ENCODE results near the gene ZNF184. TPM values are rescaled to one million over a fixed set of nuclear protein-coding genes. Genes with fewer than 3 reads are reported as not detected.
A peak's percentile ranks its signal among the peaks of the same experiment; 100 is the strongest.

ZNF184 gene
- total RNA-seq, 2 donors from 2014 or later, result 3.3 to 3.9 TPM

- peaks cover 0 to 13% of the 10 kb centered on the region in 2 donors for H3K4me1 ChIP-seq
- TF ChIP-seq CTCF (IDR thresholded peaks at IDR 0.05), result no peak
- no peak for DNase-seq (ENCODE audit: low spot score)
- H3K27me3 ChIP-seq, result no peaks in the 10 kb centered on the region
- no peaks in the 10 kb centered on the region for H3K9me3 ChIP-seq
- no peak overlapping the region for H3K27ac ChIP-seq
- H3K36me3 ChIP-seq, result no peaks in the 10 kb centered on the region
- no peak overlapping the region for H3K4me3 ChIP-seq
Measured at GRCh38 chr6:27492631-27493190, 19.8 kb upstream of the ZNF184 start.

GRCh38 chr6:27479319-27480182, 6.6 kb upstream of the ZNF184 start:
- H3K4me3 ChIP-seq, result peak overlapping the region; percentile 69
- H3K36me3 ChIP-seq, result no peaks in the 10 kb centered on the region
- DNase-seq (ENCODE audit: low spot score), result peak; percentile 87
- TF ChIP-seq CTCF (IDR thresholded peaks at IDR 0.05), result no peak
- no peaks in the 10 kb centered on the region for H3K9me3 ChIP-seq
- peaks cover 0 to 14% of the 10 kb centered on the region in 2 donors for H3K4me1 ChIP-seq
- no peaks in the 10 kb centered on the region for H3K27me3 ChIP-seq
- peak overlapping the region; percentile 94 for H3K27ac ChIP-seq

- H3K9me3 ChIP-seq, result no peaks in the 10 kb centered on the region
- peak; percentile 97 for DNase-seq (ENCODE audit: low spot score)
- no peak for TF ChIP-seq CTCF (IDR thresholded peaks at IDR 0.05)
- H3K4me1 ChIP-seq, result peaks cover 0 to 14% of the 10 kb centered on the region in 2 donors
- H3K27ac ChIP-seq, result peak overlapping the region; percentile 94
- peak overlapping the region; percentile 69 for H3K4me3 ChIP-seq
- no peaks in the 10 kb centered on the region for H3K36me3 ChIP-seq
- H3K27me3 ChIP-seq, result no peaks in the 10 kb centered on the region
Measured at GRCh38 chr6:27478706-27479318, 5.9 kb upstream of the ZNF184 start.

- Histone ChIP-seq H3K36me3 (no peaks in the 10 kb centered on the region), H3K27ac (peak overlapping the region; percentile 94), H3K9me3 (no peaks in the 10 kb centered on the region), H3K27me3 (no peaks in the 10 kb centered on the region), H3K4me1 (peaks cover 0 to 14% of the 10 kb centered on the region in 2 donors), H3K4me3 (peak overlapping the region; percentile 69)
- no peak for DNase-seq (ENCODE audit: low spot score)
- TF ChIP-seq CTCF (IDR thresholded peaks at IDR 0.05), result no peak
Measured at GRCh38 chr6:27478141-27478705, 5.3 kb upstream of the ZNF184 start.

GRCh38 chr6:27477318-27478013, 4.6 kb upstream of the ZNF184 start:
- Histone ChIP-seq H3K27ac (peak overlapping the region in 1 of 2 donors; percentile 94), H3K36me3 (no peaks in the 10 kb centered on the region), H3K9me3 (no peaks in the 10 kb centered on the region), H3K27me3 (no peaks in the 10 kb centered on the region), H3K4me1 (peaks cover 0 to 14% of the 10 kb centered on the region in 2 donors), H3K4me3 (peak overlapping the region in 1 of 2 donors; percentile 69)
- TF ChIP-seq CTCF (IDR thresholded peaks at IDR 0.05), result no peak
- DNase-seq (ENCODE audit: low spot score), result no peak
